Activated CD4-positive, alpha-beta T cell treated with anti-CD3 and anti-CD28 coated beads, Interleukin-2, Interleukin-4, amounts not matched to agents 100 ng/mL and 50 ng/mL, durations not matched to agents 16 hours and 8 hours (primary cell): ENCODE measurements around the gene ANKRD31.

Experiments used
- DNase-seq: peaks from one replicate; pipeline ENCODE4 v3.0.0-alpha.2; 2020; ENCODE audit warnings: low spot score

ANKRD31 gene

GRCh38 chr5:75031366-75031765, 205.3 kb downstream of the ANKRD31 start:
- DNase-seq: no peak

- no peak for DNase-seq
These were observed 208.6 kb downstream of the ANKRD31 start for GRCh38 chr5:75028090-75028489.

- peak; percentile 6 for DNase-seq
These were observed 213.1 kb downstream of the ANKRD31 start for GRCh38 chr5:75023368-75024159.

GRCh38 chr5:75021800-75022199, 214.9 kb downstream of the ANKRD31 start:
- no peak for DNase-seq

GRCh38 chr5:75021219-75021618, 215.5 kb downstream of the ANKRD31 start:
- no peak for DNase-seq

- no peak for DNase-seq
These were observed 216.5 kb downstream of the ANKRD31 start for GRCh38 chr5:75020016-75020656.

GRCh38 chr5:75018805-75019587, 217.7 kb downstream of the ANKRD31 start:
- no peak for DNase-seq
